HS-5 (cell line): ENCODE data around the gene RBM15.

Experiments used
- DNase-seq: peaks from one replicate; pipeline ENCODE4 v3.0.0-alpha.2; 2012; ENCODE audit warnings: low read depth

Gene RBM15

DNA sequence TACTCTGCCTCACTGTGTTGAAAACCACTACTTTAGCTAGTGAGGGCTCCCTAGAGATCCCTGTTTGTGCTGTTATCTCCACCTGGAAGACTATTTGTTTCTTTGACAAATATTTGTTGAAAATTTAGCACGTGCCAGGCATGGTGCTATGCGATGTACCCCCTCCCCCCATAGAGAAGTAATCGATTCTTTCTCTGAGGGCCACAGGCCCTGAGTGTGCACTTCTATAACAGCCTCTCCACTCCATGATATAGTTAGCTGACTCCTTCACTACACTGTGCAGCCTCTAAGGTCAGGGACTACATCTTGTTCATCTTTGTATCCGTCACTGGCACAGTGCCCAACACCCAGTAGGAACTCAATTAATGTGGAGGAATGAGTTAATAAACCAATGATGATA, 17.3 kb upstream of the RBM15 start:
- DNase-seq: no peak

DNA sequence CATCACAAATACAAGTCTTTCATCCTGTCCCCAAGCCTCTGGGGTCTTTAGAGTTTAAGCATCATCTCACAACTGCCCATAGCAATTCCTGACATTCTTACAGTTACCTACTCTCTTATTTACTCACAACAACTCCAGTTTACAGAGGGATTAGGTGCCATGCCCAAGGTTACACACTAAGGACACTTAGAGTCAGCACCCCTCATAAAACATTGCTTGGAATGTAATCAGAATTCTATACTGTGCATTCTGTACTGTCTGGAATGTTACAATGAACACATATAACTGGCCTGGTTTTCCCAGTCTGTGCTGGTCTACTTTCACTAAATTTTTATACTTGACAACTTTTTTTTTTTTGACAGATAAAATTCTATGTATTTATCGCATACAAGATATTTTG, 14.5 kb upstream of the RBM15 start:
- DNase-seq: no peak

DNA sequence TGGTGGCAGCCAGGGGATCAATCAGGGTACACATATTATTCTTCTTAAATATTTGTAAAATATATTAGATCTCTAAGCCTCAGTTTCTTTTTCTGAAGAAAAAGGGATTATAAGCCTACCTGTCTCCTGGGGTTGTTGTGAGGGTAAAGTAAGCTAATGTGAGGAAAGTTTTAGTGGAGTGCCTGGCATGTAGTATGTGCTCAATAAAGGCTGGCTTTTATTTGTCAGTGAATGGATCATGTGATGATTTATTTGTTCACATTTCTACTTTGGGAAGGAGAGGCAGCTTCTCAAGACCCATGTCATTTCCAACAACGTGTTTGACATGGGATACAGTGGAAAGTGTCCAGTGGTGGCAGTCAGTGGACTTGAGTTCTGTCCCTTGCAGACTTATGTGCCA, 12.4 kb upstream of the RBM15 start:
- DNase-seq: no peak

DNA sequence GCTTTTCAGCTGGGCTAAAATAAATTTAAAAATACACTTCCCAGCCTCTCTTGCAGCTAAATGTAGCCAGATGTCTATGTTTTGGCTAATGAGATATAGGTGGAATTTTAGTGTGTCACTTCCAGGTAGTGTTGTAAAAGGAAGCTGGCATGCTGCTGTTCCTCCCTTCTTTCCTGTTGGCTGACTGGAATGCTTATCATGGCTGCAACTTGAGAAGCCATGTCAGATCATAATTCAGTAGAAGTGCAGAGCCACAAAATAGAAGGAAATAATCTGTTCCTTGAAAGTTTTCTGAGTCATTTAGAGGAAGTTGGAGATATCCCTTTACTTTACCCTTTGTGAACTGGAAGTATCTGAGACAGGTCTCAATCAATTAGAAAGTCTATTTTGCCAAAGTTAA, 10.9 kb upstream of the RBM15 start:
- DNase-seq: no peak

DNA sequence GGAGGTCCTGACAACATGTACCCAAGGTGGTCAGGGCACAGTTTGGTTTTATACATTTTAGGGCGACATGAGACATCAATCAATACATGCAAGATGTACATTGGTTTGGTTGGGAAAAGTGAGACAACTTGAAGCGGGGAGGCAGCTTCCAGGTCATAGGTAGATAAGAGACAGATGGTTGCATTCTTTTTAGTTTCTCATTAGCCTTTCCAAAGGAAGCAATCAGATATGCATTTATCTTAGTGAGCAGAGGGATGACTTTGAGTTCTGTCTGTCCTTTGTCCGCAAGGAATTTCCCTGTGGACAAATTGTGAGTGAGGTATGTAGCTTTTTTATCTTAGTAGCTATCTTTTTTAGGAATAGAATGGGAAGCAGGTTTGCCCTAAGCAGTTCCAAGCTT, 10.5 kb upstream of the RBM15 start:
- no peak for DNase-seq

DNA sequence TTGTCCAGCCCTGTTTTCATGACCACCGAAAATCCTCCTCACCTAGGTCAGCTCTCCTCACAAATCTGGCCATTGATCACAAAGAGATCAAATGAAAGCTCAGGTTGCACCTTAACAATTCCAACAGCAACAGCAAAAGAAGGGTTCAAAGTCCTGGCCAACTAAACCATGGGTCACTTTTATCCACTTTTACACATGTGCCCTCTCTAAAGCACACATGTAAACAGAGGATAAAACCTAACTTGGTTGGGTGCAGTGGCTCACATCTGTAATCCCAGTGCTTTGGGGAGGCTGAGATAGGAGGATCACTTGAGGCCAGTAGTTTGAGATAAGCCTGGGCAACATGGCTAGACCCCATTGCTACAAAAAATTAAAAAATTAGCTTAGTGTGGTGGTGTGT, 3.9 kb upstream of the RBM15 start:
- no peak for DNase-seq

DNA sequence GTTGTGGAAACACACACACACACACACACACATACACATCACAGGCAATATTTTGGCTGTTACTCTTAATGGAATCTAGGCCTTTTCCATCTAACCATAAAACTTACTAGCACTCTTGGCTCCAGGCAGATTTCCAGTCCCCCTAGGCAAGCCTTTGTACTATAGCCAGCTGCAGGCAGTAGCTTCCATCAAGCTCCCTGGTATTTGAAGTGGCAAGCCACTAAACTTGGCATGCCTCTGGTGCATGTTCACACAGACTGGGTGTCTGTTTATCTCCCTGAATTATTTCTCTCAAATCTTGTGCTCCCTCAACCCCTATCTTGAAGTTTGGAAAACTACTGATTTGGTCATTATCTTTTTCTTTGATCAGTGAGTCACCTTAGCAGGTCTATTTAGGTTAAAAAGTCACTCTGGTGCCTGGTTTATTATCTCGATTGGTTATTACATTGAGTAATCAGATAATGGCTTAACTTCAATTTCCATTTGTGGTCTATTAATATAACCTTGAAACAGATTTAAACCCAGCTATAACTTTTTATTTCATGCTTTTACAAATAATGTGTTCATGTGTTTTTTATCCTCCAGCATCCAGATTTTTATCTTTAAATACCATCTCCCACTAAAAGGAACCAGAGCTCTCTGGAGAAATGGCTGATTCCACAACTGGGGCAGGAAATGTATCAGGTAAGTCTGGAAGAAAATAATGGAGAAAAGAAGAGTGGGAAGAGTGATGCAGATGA, 2.7 kb upstream of the RBM15 start:
- DNase-seq: no peak

DNA sequence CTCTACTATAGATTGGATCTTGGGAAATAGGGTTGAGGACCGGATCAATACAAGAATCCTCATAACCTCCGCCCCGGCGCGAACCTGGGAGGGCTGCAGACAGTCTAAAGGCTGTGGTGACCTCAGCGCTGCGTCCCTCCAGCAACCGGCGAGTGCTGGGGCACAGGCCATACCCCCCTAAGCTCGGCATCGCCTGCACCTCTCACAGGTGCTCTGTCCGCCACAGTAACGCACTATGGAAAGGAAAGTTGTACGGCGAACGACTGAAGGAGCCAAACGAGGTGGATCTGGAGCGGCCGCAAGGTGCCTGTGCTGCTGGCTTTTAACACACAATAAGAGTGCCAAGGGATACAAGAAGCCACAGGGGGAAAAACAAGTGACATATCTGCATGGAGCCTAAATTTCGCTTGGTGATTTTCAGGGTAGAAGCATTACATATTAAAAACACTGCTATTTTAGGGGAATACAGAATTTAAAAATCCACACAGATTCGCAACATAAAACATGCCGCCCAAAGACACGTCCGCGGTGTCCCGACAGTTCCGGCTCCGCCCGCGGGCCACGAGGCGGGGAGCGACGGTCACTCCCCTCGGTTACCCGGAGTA, 1.4 kb upstream of the RBM15 start:
- DNase-seq: no peak

DNA sequence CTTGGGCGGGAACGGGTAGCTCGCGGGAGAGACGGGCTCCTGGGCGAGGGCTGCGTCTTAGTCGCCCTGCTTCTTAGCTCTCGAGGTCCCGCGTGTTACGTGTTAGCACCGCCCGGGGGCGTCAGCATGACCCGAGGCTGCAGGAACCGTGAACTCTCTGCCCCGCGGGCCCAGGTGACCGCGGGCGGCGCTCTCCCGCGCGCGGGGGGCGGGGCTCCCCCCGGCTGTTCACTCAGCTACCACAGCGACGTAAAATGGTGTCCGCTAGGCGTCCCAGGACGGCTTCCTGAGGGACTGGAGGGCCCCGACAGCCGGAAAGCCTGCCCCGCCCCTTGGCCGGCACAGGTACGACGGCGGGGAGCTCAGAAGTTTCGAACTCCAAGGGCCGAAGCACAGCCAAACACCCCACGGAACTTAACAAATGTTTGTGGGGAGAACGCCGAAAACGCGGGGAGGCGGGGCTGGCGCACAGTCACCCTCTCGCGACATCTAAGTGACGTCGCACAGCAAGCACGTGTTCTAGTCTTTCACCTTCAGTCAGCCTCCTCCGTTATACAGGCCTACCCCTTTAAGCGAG, 780 bp upstream of the RBM15 start:
- DNase-seq: no peak

DNA sequence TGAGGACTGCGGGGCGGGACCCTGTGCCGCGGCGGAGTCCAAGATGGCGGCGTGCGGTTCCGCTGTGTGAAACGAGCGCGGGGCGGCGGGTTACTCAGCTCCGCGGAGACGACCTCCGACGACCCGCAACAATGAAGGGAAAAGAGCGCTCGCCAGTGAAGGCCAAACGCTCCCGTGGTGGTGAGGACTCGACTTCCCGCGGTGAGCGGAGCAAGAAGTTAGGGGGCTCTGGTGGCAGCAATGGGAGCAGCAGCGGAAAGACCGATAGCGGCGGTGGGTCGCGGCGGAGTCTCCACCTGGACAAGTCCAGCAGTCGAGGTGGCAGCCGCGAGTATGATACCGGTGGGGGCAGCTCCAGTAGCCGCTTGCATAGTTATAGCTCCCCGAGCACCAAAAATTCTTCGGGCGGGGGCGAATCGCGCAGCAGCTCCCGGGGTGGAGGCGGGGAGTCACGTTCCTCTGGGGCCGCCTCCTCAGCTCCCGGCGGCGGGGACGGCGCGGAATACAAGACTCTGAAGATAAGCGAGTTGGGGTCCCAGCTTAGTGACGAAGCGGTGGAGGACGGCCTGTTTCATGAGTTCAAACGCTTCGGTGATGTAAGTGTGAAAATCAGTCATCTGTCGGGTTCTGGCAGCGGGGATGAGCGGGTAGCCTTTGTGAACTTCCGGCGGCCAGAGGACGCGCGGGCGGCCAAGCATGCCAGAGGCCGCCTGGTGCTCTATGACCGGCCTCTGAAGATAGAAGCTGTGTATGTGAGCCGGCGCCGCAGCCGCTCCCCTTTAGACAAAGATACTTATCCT, 430 bp downstream of the RBM15 start:
- DNase-seq: peak; percentile 8

DNA sequence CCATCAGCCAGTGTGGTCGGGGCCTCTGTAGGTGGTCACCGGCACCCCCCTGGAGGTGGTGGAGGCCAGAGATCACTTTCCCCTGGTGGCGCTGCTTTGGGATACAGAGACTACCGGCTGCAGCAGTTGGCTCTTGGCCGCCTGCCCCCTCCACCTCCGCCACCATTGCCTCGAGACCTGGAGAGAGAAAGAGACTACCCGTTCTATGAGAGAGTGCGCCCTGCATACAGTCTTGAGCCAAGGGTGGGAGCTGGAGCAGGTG, 961 bp downstream of the RBM15 start:
- DNase-seq: no peak

DNA sequence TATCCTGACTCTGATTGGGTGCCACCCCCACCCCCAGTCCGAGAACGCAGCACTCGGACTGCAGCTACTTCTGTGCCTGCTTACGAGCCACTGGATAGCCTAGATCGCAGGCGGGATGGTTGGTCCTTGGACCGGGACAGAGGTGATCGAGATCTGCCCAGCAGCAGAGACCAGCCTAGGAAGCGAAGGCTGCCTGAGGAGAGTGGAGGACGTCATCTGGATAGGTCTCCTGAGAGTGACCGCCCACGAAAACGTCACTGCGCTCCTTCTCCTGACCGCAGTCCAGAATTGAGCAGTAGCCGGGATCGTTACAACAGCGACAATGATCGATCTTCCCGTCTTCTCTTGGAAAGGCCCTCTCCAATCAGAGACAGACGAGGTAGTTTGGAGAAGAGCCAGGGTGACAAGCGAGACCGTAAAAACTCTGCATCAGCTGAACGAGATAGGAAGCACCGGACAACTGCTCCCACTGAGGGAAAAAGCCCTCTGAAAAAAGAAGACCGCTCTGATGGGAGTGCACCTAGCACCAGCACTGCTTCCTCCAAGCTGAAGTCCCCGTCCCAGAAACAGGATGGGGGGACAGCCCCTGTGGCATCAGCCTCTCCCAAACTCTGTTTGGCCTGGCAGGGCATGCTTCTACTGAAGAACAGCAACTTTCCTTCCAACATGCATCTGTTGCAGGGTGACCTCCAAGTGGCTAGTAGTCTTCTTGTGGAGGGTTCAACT, 2.1 kb downstream of the RBM15 start:
- no peak for DNase-seq

DNA sequence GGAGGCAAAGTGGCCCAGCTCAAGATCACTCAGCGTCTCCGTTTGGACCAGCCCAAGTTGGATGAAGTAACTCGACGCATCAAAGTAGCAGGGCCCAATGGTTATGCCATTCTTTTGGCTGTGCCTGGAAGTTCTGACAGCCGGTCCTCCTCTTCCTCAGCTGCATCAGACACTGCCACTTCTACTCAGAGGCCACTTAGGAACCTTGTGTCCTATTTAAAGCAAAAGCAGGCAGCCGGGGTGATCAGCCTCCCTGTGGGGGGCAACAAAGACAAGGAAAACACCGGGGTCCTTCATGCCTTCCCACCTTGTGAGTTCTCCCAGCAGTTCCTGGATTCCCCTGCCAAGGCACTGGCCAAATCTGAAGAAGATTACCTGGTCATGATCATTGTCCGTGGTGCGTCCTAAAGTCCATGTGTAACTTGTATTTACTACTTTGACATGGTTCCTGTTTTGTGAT, 2.7 kb downstream of the RBM15 start:
- DNase-seq: no peak

DNA sequence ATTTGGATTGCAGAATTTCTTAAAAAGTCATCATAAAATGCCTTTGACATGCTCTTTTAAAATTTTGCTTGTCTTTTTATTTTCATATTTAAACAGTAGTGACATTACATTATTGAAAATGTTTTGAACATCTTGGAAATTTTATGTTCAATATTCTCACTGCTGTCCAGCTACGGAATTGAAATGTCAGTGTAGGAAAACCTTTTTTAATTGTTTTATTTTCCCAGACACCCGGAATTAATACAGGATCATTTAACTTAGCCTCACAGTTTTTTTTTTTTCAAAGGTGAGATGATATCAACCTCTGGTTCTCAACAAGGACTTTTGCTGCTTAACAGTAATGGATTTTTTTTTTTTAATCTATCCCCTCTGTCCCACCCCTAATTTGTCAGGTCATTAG, 4.1 kb downstream of the RBM15 start:
- no peak for DNase-seq

DNA sequence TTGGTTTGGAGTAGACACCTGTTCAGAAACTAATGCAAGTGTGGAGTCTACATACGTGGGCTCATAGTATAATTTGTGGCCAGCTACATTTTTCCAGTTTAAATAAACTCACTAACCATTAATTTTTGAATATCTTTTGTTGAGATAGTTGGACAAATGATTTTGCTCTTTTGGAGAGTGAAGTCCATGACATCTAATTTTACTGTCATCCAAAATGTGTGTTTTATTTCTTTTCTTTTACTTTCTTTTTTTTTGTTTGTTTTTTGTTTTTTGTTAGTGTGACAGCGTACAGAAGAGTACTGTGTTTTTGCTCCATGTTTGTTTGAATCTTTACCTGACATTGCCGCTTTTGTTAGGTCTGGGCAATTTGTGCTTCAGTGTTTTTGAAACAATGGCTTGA, 5.0 kb downstream of the RBM15 start:
- no peak for DNase-seq

DNA sequence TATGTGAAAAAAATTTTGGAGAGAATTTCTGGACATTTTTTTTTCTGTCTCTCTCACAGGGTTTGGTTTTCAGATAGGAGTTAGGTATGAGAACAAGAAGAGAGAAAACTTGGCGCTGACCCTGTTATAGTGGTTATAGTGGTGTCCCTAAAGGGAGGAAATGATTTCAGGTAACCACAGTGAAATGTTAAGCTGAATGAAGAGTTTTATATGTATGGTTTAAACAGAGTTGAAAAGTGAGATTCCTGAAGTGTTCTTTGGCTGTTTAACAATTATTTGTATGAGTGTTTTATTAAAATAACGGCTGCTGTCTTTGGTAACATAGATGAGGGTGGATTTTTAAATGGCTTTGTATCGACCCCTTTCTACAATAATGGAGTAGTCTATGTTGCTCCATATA, 6.3 kb downstream of the RBM15 start:
- DNase-seq: no peak

DNA sequence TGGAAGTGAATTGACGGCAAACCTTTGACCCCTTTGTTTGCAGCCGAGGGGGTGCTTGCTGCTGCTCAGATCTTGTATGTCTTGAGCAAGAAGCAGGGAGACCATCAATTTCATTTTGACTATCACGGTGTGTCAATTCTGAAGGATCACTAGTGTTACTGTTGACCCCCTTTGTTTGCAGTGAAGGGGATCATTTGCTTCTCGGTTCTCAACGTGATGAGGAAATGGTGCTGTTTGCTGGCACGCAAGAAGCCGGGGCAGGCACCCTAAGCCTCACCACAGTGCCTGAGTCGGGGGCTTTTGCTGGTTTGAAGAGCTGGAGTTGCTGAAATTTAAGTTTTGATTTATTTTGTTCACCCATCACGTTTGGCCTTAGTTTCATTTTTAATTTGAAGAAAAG, 7.5 kb downstream of the RBM15 start:
- no peak for DNase-seq

DNA sequence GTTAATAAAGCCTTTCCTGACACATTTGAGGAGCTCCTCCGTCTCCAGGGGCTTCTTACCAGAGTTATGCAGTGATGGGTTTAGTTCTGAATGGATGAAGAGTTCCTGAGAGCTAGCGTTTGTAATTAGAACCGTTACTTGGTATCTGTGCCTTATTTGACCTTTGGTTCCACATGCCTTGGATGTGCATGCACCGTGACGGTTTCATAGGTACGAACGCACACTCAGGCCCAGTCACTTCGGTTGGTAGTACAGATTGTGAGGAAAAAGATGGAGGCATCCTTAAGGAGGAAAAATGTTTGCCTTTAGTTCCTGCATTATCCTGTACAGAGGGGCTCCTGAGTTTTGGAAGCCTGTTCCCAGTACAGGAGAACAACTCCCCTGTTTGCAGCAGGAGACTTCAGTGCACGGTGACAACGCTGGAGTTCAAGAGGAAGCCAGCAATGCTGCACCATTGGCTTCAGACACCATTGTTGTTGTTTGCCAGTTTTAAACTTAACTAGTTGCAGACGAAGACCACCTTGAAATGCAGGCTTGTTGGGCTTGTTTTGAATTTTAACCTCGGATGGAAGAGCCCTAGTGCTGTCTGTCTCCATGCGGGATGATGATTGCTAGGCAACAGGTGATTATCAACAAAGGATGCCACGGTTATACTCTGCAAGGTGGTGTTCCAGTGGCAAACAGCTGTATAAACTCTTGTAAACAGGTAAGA, 8.2 kb downstream of the RBM15 start:
- no peak for DNase-seq

DNA sequence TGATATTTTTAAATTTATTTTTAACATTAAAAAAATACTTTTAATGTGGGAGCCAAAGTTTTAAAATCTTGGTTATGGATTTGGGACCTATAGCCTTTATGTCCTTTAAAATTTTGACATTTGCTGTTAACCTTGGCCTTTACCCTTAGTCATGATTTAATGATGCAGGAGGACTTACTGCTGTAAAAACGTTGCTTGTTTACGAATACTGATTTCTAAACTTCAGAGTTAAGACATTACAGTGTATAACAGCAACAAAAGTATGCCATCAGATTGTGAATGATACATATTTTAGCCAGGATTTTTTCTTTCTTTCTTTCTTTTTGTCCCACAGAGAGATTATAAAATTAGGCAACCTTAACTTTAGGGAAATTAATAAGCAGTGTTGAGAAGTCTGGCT, 8.9 kb downstream of the RBM15 start:
- DNase-seq: no peak

DNA sequence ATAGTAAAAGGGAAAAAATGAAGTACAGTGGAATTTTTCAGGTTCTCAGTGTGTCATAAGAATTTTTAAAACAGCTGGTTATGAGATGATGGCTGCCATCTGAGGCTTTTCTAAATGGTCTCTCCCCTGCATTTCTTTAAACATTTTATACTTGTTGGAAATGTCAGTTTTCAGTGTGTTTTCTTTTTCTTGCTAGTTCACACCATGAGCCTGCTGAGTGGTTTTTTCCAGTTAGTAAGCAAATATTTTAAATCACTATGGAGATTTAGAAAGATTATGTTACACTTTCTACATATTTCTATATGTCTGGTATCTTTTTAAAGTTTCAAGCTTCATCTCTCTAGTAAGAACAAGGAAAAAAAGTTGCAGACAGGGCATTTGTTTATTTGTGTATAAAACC, 9.6 kb downstream of the RBM15 start:
- no peak for DNase-seq

DNA sequence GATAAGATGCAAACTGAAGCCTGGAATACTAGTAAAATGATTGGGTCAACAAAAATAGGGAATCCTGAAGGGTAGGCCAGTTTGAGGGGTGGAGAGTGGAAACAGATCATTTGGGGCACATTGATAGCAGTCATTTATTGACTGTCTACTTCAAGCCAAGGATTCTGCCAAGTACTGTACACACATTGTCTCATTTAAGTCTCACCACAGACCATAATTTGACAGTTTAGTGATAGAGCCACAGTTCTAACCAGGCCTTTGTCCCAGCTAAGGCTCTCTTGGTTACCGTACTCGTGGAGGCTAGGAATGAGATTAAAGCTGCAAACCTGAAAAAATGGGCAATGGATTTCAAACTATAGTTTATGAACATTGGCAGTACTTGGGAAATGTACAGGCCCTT, 11.2 kb downstream of the RBM15 start:
- no peak for DNase-seq

DNA sequence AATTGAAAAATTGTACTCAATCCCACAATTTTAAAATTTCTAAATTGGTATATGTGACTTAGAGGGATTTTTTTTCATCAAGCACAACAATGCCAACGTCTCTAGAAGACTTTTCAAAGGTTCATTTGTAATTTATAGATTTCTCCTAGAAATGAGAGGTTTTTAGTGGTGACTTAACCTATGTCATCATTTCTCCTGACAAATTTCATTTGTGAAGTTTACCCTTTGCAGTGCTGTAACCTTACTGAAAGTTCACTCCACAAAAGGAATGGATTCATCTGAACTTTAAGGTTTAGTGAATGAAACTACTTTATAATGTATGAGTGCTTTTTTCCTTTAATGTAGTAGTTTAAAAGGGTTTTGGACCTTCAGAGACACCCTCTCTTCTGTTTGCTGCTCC, 16.1 kb downstream of the RBM15 start:
- DNase-seq: no peak
